Activated T-cell treated with anti-CD3 and anti-CD28 coated beads, Interleukin-2, amount 50 U/mL, for 24 hours (primary cell): ENCODE data around the gene TBC1D16.

ENCODE experiments used
- DNase-seq: peaks from one replicate; pipeline ENCODE4 v3.0.0-alpha.2; 2020
- H3K27ac Mint-ChIP-seq: 2 replicates; pipeline ENCODE4 v1.8.0; 2020; ENCODE audit warnings: mild to moderate bottlenecking, mixed read lengths
- H3K27me3 Mint-ChIP-seq: 2 replicates; pipeline ENCODE4 v1.8.0; 2020; ENCODE audit warnings: mixed read lengths
- H3K36me3 Mint-ChIP-seq: 2 replicates; pipeline ENCODE4 v1.8.0; 2020; ENCODE audit warnings: low read depth, mixed read lengths
- H3K4me1 Mint-ChIP-seq: 2 replicates; pipeline ENCODE4 v1.8.0; 2020; ENCODE audit warnings: low read depth, mixed read lengths
- H3K4me3 Mint-ChIP-seq: 2 replicates; pipeline ENCODE4 v1.8.0; 2020; ENCODE audit warnings: mild to moderate bottlenecking, moderate library complexity, mixed read lengths
- H3K9me3 Mint-ChIP-seq: 2 replicates; pipeline ENCODE4 v1.8.0; 2020; ENCODE audit warnings: mixed read lengths

Gene TBC1D16

GRCh38 chr17:79920751-79921410 lies 114.8 kb downstream of the TBC1D16 start:
- no peak overlapping the region for H3K27ac Mint-ChIP-seq
- no peak overlapping the region for H3K4me3 Mint-ChIP-seq
- H3K27me3 Mint-ChIP-seq, result peaks cover 34% of the 10 kb centered on the region

GRCh38 chr17:79919862-79920720 lies 115.6 kb downstream of the TBC1D16 start:
- Mint-ChIP-seq H3K36me3 (no peaks in the 10 kb centered on the region), H3K27me3 (peaks cover 38% of the 10 kb centered on the region), H3K4me3 (no peak overlapping the region), H3K27ac (no peak overlapping the region), H3K4me1 (no peaks in the 10 kb centered on the region), H3K9me3 (no peaks in the 10 kb centered on the region)
- no peak for DNase-seq

More at GRCh38 chr17:79920751-79921410, 114.8 kb downstream of the TBC1D16 start:
- no peaks in the 10 kb centered on the region for H3K9me3 Mint-ChIP-seq
- H3K36me3 Mint-ChIP-seq, result no peaks in the 10 kb centered on the region
- DNase-seq, result no peak
- H3K4me1 Mint-ChIP-seq, result no peaks in the 10 kb centered on the region

GRCh38 chr17:79919164-79919585 lies 116.5 kb downstream of the TBC1D16 start:
- no peaks in the 10 kb centered on the region for H3K36me3 Mint-ChIP-seq
- H3K4me1 Mint-ChIP-seq, result no peaks in the 10 kb centered on the region
- no peaks in the 10 kb centered on the region for H3K9me3 Mint-ChIP-seq
- peaks cover 35% of the 10 kb centered on the region for H3K27me3 Mint-ChIP-seq
- DNase-seq, result no peak
- no peak overlapping the region for H3K4me3 Mint-ChIP-seq
- H3K27ac Mint-ChIP-seq, result no peak overlapping the region

GRCh38 chr17:79918581-79919163 lies 117.0 kb downstream of the TBC1D16 start:
- Mint-ChIP-seq H3K36me3 (no peaks in the 10 kb centered on the region), H3K4me3 (no peak overlapping the region), H3K4me1 (no peaks in the 10 kb centered on the region), H3K9me3 (no peaks in the 10 kb centered on the region), H3K27me3 (peaks cover 34% of the 10 kb centered on the region), H3K27ac (no peak overlapping the region)
- no peak for DNase-seq

- H3K9me3 Mint-ChIP-seq, result no peaks in the 10 kb centered on the region
- peaks cover 34% of the 10 kb centered on the region for H3K27me3 Mint-ChIP-seq
- no peak overlapping the region for H3K4me3 Mint-ChIP-seq
- no peaks in the 10 kb centered on the region for H3K4me1 Mint-ChIP-seq
- H3K27ac Mint-ChIP-seq, result no peak overlapping the region
- DNase-seq, result no peak
- H3K36me3 Mint-ChIP-seq, result no peaks in the 10 kb centered on the region
Measured at GRCh38 chr17:79917902-79918484, 117.7 kb downstream of the TBC1D16 start.

GRCh38 chr17:79916991-79917901 lies 118.4 kb downstream of the TBC1D16 start:
- H3K27me3 Mint-ChIP-seq, result peaks cover 34% of the 10 kb centered on the region
- H3K4me3 Mint-ChIP-seq, result no peak overlapping the region
- H3K4me1 Mint-ChIP-seq, result no peaks in the 10 kb centered on the region
- no peak for DNase-seq
- no peaks in the 10 kb centered on the region for H3K36me3 Mint-ChIP-seq
- H3K27ac Mint-ChIP-seq, result no peak overlapping the region
- no peaks in the 10 kb centered on the region for H3K9me3 Mint-ChIP-seq

- no peaks in the 10 kb centered on the region for H3K9me3 Mint-ChIP-seq
Measured at GRCh38 chr17:79916506-79916905, 119.2 kb downstream of the TBC1D16 start.

GRCh38 chr17:79915850-79916430 lies 119.7 kb downstream of the TBC1D16 start:
- no peaks in the 10 kb centered on the region for H3K4me1 Mint-ChIP-seq
- H3K36me3 Mint-ChIP-seq, result no peaks in the 10 kb centered on the region
- peaks cover 26% of the 10 kb centered on the region for H3K27me3 Mint-ChIP-seq
- no peak for DNase-seq
- H3K4me3 Mint-ChIP-seq, result no peak overlapping the region
- H3K9me3 Mint-ChIP-seq, result no peaks in the 10 kb centered on the region
- no peak overlapping the region for H3K27ac Mint-ChIP-seq

More at GRCh38 chr17:79916506-79916905, 119.2 kb downstream of the TBC1D16 start:
- Mint-ChIP-seq H3K36me3 (no peaks in the 10 kb centered on the region), H3K27ac (no peak overlapping the region), H3K27me3 (peaks cover 30% of the 10 kb centered on the region), H3K4me3 (no peak overlapping the region), H3K4me1 (no peaks in the 10 kb centered on the region)
- DNase-seq, result no peak

- no peak overlapping the region for H3K4me3 Mint-ChIP-seq
- H3K9me3 Mint-ChIP-seq, result no peaks in the 10 kb centered on the region
- H3K4me1 Mint-ChIP-seq, result no peaks in the 10 kb centered on the region
- no peak overlapping the region for H3K27ac Mint-ChIP-seq
- H3K27me3 Mint-ChIP-seq, result peaks cover 26% of the 10 kb centered on the region
- no peak for DNase-seq
- H3K36me3 Mint-ChIP-seq, result no peaks in the 10 kb centered on the region
Measured at GRCh38 chr17:79914813-79915740, 120.6 kb downstream of the TBC1D16 start.

GRCh38 chr17:79913896-79914812 lies 121.5 kb downstream of the TBC1D16 start:
- H3K4me3 Mint-ChIP-seq, result no peak overlapping the region
- H3K36me3 Mint-ChIP-seq, result no peaks in the 10 kb centered on the region
- DNase-seq, result no peak
- peaks cover 23% of the 10 kb centered on the region for H3K27me3 Mint-ChIP-seq
- H3K27ac Mint-ChIP-seq, result no peak overlapping the region
- H3K9me3 Mint-ChIP-seq, result no peaks in the 10 kb centered on the region
- no peaks in the 10 kb centered on the region for H3K4me1 Mint-ChIP-seq

- Mint-ChIP-seq H3K4me1 (no peaks in the 10 kb centered on the region), H3K4me3 (no peak overlapping the region), H3K36me3 (no peaks in the 10 kb centered on the region), H3K9me3 (no peaks in the 10 kb centered on the region), H3K27me3 (peaks cover 20% of the 10 kb centered on the region), H3K27ac (no peak overlapping the region)
- DNase-seq, result no peak
Measured at GRCh38 chr17:79913451-79913850, 122.2 kb downstream of the TBC1D16 start.
